Glutamatergic neuron (in vitro differentiated cells): ENCODE results near the gene KIAA1671. TPM values are rescaled to one million over a fixed set of nuclear protein-coding genes. Genes with fewer than 3 reads are reported as not detected.

Experiments used
- DNase-seq: peaks from one replicate; pipeline ENCODE4 v3.0.0; 2022
- H3K27ac Mint-ChIP-seq: one replicate; pipeline ENCODE4 v1.8.0; 2020; ENCODE audit warnings: mild to moderate bottlenecking, mixed read lengths, inconsistent platforms; ENCODE audit not compliant: unreplicated experiment
- H3K27me3 Mint-ChIP-seq: one replicate; pipeline ENCODE4 v1.8.0; 2020; ENCODE audit warnings: mild to moderate bottlenecking, moderate library complexity, mixed read lengths, inconsistent platforms; ENCODE audit not compliant: unreplicated experiment
- H3K36me3 Mint-ChIP-seq: one replicate; pipeline ENCODE4 v1.8.0; 2020; ENCODE audit warnings: mild to moderate bottlenecking, mixed read lengths, inconsistent platforms; ENCODE audit not compliant: unreplicated experiment
- H3K4me1 Mint-ChIP-seq: one replicate; pipeline ENCODE4 v1.8.0; 2020; ENCODE audit warnings: mild to moderate bottlenecking, low read depth, mixed read lengths, inconsistent platforms; ENCODE audit not compliant: unreplicated experiment
- H3K4me3 Mint-ChIP-seq: one replicate; pipeline ENCODE4 v1.8.0; 2020; ENCODE audit warnings: mild to moderate bottlenecking, mixed read lengths, inconsistent platforms; ENCODE audit not compliant: unreplicated experiment
- H3K9me3 Mint-ChIP-seq: one replicate; pipeline ENCODE4 v1.8.0; 2020; ENCODE audit warnings: mild to moderate bottlenecking, moderate library complexity, mixed read lengths, inconsistent platforms; ENCODE audit not compliant: unreplicated experiment
- CTCF ChIP-seq: fragments of 200-600 bp; sonication (generic); IDR thresholded peaks from one replicate; pipeline ENCODE4 v1.5.0; 2021; ENCODE audit not compliant: partially characterized antibody, unreplicated experiment
- total RNA-seq: library from RNA; stranded (reverse); fragmentation: NEBNext Ultra II Directional; extraction: Animal tissue kit (Norgen Biotek cat#: 25700); gene quantifications from one replicate; pipeline ENCODE4 v1.2.1, GENCODE V29; 2021; ENCODE audit not compliant: unreplicated experiment

KIAA1671 gene
- total RNA-seq, 1 donor from 2014 or later: 15.3 TPM

GRCh38 chr22:24945430-24945829 is 7.1 kb upstream of the KIAA1671 start:
- H3K36me3 Mint-ChIP-seq: no peaks in the 10 kb centered on the region
- peaks cover 6% of the 10 kb centered on the region for H3K27me3 Mint-ChIP-seq
- no peak for TF ChIP-seq CTCF
- H3K4me3 Mint-ChIP-seq: no peak overlapping the region
- peaks cover 6% of the 10 kb centered on the region for H3K4me1 Mint-ChIP-seq
- no peak for DNase-seq
- H3K27ac Mint-ChIP-seq: no peak overlapping the region
- no peaks in the 10 kb centered on the region for H3K9me3 Mint-ChIP-seq

GRCh38 chr22:24947383-24947782 is 5.1 kb upstream of the KIAA1671 start:
- Mint-ChIP-seq H3K9me3 (no peaks in the 10 kb centered on the region), H3K4me1 (peaks cover 9% of the 10 kb centered on the region), H3K36me3 (no peaks in the 10 kb centered on the region), H3K27me3 (peaks cover 8% of the 10 kb centered on the region), H3K27ac (no peak overlapping the region), H3K4me3 (no peak overlapping the region)
- no peak for TF ChIP-seq CTCF
- DNase-seq: no peak

GRCh38 chr22:24947881-24948280 is 4.6 kb upstream of the KIAA1671 start:
- Mint-ChIP-seq H3K27me3 (peaks cover 5% of the 10 kb centered on the region), H3K27ac (no peak overlapping the region), H3K4me3 (no peak overlapping the region), H3K9me3 (no peaks in the 10 kb centered on the region), H3K4me1 (peaks cover 9% of the 10 kb centered on the region), H3K36me3 (no peaks in the 10 kb centered on the region)
- DNase-seq: no peak
- no peak for TF ChIP-seq CTCF

- H3K27me3 Mint-ChIP-seq: peaks cover 6% of the 10 kb centered on the region
- no peak for DNase-seq
- no peaks in the 10 kb centered on the region for H3K36me3 Mint-ChIP-seq
- H3K4me1 Mint-ChIP-seq: peaks cover 9% of the 10 kb centered on the region
- no peak overlapping the region for H3K4me3 Mint-ChIP-seq
- no peak overlapping the region for H3K27ac Mint-ChIP-seq
- TF ChIP-seq CTCF: no peak
- peaks cover 2% of the 10 kb centered on the region for H3K9me3 Mint-ChIP-seq
Measured at GRCh38 chr22:24948356-24949202, 3.9 kb upstream of the KIAA1671 start.

GRCh38 chr22:24950272-24950902 is 2.1 kb upstream of the KIAA1671 start:
- no peak for DNase-seq
- no peak for TF ChIP-seq CTCF
- H3K9me3 Mint-ChIP-seq: peaks cover 5% of the 10 kb centered on the region
- peaks cover 6% of the 10 kb centered on the region for H3K27me3 Mint-ChIP-seq
- no peak overlapping the region for H3K27ac Mint-ChIP-seq
- no peaks in the 10 kb centered on the region for H3K36me3 Mint-ChIP-seq
- peaks cover 11% of the 10 kb centered on the region for H3K4me1 Mint-ChIP-seq
- H3K4me3 Mint-ChIP-seq: peak overlapping the region; percentile 63
